ENCODE measurements around the gene ABCA3. TPM values are rescaled to one million over a fixed set of nuclear protein-coding genes. Genes with fewer than 3 reads are reported as not detected.

The ABCA3 gene
- total RNA-seq, 1 donor from 2014 or later, result 7.3 TPM

DNA sequence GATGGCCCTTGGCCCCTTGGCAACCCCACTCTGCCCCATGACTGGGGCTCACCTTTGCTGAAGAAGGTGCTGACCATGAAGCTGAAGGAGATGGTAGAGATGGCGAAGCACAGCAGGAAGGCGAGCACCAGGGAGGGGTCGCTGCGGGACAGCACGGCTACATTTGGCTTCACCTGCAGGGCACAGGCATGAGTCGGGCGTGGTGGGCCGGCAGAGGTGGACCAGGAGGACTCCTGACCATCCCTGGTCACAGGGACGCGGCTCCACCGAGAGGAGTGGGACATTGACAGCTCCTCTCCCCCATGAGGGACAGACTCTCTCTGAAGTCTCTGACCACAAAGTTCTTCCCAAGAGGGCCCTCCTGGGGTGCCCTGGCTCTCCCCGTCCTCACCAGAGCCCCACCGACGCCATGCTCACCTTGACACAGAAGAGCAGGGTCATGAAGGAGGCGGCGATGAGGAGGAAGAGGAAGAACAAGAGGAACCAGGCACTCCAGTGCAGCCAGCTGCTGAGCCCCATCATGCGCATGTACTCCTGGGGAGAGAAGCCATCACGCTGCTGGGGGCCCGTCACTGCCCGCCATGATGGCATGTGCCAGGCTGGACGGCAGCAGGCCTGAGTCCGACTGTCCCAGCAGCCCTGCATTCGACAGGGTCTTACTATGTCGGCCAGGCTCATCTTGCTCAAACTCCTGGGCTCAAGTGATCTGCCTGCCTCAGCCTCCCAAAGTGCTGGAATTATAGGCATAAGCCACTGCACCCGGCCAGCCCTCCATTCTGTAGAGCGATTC is 23.1 kb downstream of the ABCA3 start:
- intact Hi-C loops (cut with micrococcal nuclease), result no loop called here

DNA sequence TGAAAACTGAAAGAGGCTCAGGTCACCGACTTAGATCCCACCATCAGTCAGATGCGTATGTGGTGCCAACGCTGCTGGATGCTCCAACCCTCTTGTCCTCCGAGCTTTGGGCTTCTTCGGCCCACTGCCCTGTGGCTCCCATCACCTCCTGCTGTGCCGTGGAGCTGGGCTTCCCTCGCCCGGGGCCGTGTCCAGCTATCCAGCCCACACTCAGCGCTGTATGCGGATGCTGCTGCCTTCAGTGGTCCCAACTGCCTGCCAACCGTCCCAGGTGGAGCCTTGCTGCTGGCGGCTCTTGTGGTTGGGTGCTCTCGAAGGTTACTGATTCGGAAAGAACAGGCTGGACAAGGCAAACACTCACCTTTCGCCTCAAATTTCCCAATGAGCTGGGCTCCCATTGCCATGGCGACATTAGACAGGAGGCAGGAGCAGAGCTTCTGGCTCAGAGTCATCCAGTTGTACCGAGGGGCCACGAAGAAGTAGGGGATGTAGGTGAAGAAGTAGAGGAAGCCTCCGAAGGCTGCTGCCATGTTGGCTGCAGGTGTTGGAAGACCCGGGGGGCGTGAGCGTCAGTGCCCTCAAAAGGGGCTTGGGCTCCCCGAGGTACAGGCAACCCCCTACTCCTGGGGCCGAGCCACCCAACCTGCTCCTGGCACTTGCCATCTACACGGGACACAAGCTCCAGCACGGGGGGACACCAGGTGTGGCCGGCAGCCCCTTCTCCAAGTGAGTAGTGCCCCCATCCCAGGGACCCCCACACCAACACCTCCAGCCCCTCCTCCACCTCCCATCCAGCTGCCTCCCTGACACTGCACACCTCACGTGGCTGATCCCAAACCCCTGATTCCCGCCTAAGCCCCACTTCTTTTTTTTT is 32.2 kb downstream of the ABCA3 start:
- intact Hi-C loops (cut with micrococcal nuclease), result no loop called here

DNA sequence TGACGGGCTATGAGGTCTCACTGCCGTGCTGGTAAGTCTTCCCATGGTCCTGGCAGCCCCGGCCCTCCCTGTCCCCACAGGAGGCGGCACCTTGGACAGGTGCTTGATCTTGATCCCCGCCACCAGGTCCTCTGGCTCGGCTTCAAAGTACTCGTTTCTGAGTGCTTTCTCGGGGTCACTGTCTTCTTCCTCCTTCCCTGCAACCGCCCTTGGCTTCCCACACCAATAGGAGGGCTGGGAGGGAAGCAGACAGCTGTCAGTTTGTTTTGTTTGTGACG is 40.7 kb downstream of the ABCA3 start:
- intact Hi-C loops (cut with micrococcal nuclease), result no loop called here

DNA sequence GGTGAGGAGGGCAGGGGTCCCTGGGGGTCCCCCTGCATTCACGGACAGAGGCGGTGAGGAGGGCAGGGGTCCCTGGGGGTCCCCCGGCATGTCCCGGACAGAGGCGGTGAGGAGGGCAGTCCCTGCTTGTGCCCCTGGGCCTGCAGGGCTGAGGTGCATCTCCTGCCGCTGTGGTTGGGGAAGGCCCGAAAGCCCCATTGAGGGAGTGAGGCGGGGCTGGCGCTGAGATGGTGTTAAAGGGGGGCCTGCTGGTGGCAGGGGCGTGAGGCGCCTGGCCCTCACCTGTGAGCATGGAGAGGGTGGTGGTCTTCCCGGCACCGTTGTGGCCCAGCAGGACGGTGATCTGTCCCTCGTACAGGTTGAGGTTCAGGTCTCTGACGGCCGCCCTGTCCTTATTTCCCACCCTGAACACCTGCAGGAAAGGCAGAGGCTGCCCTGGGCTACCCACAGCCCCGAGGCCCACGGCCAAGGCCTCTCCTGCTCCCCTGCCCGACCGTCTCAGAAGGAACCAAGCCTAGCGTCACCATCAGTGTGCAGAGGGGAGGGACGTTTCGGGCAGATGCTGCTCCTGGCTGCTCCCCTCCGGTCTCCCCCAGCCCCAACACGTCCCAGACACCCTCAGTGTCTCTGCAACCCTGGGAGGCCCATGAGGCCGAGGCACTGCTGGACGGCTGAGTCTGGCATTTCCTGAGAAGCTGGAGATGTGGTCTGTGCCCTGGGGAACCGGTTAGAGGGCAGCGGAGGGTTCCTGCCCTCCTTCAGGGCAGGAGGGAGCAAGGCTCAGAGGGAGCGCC is 41.2 kb downstream of the ABCA3 start:
- intact Hi-C loops (cut with micrococcal nuclease), result no loop called here

DNA sequence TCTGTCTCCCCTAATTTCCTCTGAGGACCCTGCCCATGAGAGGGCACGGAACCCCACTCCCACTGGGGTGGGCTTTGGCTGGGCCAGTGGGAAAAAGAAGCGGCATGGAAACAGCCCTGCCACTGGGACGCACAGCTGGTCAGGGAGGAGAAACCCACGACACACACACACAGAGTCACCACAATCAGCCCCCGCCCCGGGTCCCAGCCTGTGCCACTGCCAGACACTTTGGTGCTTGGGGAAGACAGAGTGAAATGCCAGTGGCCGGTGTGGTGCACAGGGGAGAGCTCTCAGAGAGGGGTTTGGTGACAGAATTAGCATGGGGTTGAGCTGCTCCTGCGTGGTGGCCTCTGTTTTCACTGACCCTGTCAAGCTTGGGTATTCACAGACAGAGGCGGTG is 41.9 kb downstream of the ABCA3 start:
- intact Hi-C loops (cut with micrococcal nuclease), result no loop called here

DNA sequence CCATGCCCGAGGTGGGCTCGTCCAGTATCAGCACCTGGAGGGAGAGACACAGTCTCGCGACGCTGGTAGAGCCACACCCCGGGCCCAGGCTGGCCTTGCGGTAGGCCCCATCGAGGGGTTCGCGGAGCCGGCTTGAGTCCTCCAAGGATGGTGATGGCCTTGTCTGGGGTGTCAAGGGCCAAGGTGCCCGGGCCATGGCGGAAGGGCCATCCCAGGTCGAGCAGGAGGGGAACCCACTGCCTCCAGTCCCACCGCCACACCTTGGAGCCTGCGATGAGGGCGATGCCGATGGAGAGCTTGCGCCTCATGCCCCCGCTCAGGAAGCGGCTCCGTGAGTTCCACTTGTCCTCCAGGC is 43.0 kb downstream of the ABCA3 start:
- intact Hi-C loops (cut with micrococcal nuclease), result no loop called here

DNA sequence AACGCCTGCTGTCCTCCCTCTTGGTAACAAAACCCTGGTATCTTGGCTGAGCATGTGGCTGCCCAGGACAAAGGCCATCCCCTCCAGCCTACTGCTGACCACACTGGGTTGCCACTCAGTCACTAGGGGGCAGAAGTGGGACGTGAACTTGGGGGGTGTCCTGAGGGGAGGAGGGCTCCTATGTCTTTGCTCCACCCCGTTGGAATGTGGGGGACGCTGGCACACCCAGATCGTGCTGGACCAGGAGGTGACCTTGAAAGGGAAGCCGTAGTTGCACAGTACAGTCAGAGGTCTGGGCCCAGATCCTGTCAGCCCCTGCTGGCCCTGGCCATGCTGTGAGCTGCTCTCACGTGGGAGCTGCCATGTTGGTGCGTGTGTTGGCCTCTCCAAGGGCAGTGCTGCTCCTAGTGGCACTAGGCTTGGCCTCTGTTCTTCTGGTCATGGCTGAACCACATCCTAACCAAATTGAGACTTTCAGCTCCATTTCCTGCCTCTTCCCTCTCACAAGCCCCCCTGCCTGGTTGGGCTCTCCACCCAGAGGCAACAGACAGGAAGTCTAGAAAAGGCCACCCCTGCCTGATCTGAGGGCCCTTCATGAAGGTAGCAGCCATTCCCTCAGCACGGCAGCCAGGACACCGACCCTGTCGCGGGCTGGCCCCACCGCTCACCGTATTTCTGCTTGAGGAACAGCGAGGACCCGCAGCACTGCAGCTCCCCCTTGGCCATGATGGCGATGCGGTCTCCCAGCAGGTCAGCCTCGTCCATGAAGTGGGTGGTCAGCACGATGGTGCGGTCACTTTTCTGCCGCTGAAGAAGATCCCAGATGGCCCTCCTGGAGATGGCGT is 43.6 kb downstream of the ABCA3 start:
- intact Hi-C loops (cut with micrococcal nuclease), result no loop called here

DNA sequence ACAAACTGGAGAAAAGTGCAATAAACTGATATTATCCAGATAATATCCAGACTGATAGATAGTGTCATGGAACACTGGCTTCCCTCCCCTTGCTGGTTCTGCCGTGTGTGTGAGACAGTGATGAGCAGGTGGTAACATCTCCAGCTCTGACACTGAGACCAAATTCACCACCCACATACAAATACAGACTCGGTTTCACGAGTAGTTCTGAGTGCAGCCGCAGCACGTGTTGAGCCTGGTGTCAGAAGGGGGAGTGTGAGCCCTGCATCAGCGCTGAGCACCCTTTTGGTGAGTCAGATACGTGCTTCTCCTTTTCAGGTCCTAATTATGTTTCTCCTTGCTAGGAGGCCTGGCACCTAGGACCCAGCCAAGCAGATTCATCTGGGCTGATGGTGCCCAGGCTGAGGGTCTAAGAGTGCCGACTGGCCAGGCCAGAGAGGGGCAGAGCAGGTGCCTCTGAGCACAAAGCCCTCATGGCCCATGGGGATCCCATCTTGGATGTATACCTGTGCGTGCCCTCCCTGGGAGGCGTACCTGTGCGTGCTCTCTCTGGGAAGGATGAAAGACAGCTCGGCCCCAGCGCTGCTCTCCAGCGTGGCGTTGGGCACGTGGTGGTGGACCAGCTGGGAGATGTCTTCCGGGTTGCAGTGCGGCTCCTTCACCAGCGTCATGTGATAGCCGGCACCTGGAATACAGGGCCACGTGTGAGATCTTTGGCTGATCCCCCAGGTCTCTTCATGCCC is 45.3 kb downstream of the ABCA3 start:
- intact Hi-C loops (cut with micrococcal nuclease), result no loop called here

DNA sequence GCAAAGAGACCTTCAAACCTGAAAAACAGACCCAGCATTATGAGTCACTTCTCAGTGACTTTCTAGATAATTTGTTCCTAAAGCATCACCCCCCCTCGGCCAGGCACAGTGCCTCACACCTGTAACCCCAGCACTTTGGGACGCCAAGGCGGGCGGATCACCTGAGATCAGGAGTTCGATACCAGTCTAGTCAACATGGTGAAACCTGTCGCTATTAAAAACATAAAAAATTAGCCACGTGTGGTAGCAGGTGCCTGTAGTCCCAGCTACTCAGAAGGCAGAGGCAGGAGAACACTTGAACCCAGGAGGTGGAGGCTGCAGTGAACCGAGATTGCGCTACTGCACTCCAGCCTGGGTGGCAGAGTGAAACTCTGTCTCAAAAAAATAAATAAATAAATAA is 48.3 kb downstream of the ABCA3 start:
- intact Hi-C loops (cut with micrococcal nuclease), result no loop called here

DNA sequence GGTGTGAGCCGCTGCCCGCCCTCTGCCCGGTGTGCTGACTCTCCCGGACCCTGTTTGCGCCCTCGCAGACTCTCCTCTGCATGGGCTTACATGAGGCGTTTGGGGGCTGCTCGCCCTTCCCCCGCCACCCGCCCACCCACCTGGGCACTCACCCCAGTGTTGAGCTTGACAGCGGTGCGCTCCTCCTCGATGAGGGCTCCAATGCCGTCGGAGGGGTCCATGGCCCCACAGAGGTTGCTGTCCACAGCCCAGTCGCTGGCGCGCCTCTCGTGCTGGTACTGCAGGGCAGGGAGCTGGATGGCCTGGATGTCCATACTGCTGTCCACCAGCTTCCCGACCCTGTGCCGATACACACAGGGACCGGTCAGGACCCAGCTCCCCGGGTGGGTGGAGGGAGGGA is 51.2 kb downstream of the ABCA3 start:
- intact Hi-C loops (cut with micrococcal nuclease), result no loop called here

DNA sequence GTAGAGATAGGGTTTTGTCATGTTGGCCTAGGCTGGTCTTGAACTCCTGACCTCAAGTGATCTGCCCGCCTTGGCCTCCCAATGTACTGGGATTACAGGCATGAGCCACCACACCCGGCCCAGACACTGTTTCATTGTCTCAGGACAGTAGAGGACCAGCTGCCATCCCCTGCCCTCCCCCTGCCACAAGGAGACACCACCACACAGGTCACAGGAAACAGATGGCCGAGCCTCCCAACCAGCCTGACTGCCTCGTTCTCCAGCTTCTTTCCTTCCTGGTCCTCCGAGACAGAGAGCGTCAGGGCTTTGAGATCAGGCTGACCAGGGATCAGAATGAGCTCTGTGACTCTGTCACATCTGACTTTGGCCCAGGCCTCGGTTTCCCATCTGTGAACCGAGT is 51.8 kb downstream of the ABCA3 start:
- intact Hi-C loops (cut with micrococcal nuclease), result no loop called here

DNA sequence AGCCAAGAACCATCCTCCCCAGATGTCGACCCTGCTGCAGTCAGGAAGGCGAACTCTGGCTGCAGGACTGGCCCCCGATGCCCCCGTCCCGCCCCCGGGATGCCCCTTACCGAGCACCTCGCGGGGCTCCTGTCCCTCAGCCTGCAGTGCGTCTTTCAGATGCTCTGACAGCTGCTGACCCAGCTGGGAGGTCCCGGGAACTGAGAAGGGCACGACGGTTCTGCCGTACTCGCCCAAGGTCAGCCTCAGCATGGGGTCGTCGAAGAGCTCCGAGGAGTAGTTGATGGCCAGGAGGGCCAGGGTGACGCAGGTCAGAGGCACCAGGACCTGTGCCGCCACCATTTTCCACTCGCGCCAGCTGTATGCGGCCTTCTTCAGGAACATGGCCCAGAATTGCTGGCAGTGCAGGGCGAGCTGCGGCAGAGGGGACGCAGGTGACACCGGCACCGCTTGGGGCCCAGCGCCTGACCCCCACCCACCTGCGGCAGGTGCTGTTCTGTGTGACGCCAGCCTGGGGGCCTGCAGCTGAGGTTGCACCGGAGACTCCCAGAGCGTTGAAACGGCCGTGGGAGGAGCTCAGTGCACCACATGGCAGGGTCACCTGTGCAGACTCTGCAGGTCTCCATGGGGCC is 52.5 kb downstream of the ABCA3 start:
- intact Hi-C loops (cut with micrococcal nuclease), result no loop called here

DNA sequence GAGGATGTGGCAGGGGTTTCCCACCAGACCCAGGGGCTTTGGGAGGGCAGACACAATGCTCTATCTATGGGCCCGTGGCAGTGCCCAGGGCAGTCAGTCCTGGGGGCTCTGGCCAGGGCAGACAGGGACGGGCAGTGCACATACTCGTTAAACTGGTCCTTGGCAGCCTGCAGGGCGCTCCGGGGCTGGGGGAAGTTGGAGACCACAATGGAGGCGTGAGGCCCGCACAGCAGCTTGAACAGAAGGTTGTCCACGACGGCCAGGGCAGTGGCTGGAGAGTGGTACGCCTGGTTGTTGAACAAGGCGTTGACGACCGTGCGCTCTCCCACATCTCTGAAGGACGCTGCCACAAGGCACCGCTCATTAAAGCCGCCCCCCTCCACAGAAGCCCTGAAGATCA is 54.0 kb downstream of the ABCA3 start:
- intact Hi-C loops (cut with micrococcal nuclease), result no loop called here

DNA sequence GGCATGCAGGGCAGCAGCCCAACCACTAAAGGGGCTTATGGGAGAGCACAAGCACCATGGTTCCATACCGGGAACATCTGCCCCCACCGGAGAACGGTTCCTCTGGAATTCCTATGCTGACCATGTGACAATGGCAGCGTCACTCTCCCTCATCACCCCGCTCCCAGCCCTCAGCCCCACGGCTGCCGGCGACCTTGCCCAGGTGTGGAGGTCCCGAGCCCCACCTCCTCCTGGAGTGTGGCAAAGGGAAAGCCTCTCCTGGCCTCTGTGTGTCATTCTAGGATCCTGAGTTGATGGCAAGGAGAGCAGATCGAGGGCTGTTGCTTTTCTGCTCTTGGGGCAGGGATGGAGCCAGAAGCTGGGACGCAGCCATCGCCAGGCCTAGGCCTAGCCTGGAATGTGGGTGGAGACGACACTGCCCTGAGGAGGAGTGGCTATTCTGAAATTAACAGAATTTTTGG is 54.8 kb downstream of the ABCA3 start:
- intact Hi-C loops (cut with micrococcal nuclease), result no loop called here

DNA sequence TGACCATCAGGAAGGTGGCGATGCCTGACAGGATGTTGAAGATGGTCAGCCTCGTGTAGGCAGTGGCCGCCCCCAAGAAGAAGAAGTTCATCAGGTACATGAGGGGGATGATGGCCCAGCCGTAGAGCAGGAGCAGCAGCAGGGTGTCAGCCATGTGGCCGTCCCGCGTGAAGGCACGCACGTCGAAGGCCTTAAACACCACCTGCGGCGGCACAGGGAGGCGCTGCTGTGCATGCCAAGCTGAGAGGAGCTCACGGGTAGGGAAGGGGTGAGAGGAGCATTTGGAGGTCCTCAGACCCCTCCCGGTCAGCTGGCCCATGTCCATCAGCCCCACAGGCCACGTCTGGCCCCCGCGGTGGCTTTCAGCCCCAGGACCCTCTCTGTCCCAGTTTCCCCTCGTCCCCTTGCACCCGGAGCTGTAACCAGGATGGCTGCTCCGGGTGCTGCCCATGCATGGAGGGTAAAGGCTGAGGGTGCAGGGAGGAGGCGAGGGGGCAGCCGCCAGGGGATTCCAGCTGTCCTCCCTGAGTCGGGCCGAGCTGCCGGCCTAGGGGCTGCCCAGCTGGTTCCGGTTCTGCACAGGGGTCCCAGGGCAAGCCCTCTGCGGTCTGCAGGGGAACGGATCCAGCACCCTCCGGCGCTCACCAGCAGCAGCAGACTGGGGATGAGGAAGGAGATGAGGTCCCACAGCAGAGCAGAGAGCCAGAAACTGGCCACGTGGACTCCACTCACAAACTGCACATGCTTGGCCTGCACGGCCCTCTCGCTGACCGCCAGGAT is 55.5 kb downstream of the ABCA3 start:
- intact Hi-C loops (cut with micrococcal nuclease), result no loop called here

DNA sequence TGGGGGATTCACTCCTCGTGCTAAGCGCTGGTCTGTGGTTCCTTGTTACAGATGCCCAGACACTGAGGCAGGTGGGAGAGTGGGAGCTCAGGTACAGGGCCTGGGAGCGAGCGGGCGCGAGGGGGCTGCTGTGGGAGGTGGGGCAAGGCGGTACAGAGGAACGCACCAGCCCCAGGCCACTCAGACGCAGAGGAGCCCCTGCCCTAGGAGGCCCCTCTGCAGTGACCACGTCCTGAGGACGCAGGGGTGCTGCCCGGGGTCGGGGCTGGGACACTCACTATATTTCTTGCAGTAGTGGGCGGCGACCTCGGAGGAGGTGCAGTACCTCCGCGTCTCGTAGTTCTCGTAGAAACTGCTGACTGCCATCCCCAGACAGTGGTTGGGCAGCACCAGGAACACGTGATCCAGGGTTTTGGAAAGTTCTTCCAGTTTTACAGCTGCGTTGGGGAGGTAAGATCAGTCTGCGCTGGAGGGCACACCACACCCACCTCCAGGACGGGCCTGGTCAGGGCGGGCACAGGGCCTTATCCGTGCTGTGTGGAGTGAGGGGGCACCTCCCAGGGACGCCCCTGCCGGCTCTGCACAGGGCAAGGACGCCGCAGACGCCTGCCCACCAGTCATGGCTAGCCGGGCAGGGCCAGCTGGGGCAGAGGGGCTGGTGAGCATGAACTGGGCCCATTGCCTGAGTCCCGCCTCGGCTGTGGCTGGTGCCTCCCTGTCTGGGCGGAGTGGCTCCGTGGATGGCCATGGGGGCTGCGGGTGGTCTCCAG is 56.3 kb downstream of the ABCA3 start:
- intact Hi-C loops (cut with micrococcal nuclease), result no loop called here

DNA sequence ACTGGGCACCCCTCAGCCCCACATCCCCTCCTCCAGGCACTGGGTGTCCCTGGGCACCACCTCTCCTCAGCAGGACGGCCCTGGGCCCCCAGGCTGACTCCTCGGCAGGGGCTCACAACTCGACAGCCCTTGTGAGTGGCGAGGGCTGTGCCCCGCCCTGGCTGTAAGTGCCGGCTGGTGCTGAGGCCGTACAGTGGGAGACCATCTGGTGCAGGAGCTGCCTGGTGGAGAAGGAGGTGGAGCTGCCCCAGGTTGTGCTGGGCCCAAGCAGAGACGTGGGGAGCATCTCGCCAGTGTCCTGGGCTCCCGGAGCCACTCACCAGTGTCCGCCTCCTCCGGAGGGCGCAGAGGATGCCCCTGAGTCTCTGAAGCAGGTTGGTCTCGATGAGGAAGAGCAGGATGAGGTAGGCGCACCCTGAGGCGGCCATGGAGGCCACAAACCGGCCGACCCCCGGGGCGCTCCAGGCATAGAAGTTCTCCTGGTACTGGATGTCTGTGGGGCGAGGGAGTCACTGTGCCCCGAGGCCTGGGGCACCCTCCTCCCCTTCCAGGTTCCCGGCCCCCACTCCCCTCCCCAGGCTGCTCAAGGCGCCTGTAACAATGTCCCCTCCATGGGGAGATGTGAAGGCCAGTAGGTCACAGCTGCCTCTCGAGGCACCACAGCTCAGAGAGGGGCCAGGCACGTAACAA is 57.5 kb downstream of the ABCA3 start:
- intact Hi-C loops (cut with micrococcal nuclease), result no loop called here

DNA sequence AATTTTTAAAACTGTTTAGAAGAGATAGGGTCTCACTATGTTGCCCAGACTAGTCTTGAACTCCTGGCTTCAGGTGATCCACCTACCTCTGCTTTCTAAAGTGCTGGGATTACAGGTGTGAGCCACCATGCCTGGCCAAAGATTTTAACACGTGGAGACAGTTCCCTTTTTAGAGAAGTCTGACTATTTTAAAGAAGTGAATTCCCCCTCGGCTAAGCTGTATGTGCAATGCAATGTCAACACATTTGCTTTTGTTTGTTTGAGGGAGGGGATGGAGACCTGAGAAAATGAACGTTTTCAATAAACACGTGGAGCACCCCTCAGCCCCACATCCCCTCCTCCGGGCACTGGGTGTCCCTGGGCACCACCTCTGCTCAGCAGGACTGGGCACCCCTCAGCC is 58.3 kb downstream of the ABCA3 start:
- intact Hi-C loops (cut with micrococcal nuclease), result no loop called here
